Stimulated activated CD4-positive, alpha-beta T cell treated with anti-CD3 and anti-CD28 coated beads, TNF-alpha, amount 100 ng/mL, for 48 hours (primary cell): ENCODE measurements around the gene OAS2.
A peak's percentile ranks its signal among the peaks of the same experiment; 100 is the strongest.

Source experiments
- DNase-seq, 3 donors: peaks; one replicate each; pipeline ENCODE4 v3.0.0-alpha.2; 2020; ENCODE audit warnings: low read depth in 3 of 3

Gene OAS2, protein sequence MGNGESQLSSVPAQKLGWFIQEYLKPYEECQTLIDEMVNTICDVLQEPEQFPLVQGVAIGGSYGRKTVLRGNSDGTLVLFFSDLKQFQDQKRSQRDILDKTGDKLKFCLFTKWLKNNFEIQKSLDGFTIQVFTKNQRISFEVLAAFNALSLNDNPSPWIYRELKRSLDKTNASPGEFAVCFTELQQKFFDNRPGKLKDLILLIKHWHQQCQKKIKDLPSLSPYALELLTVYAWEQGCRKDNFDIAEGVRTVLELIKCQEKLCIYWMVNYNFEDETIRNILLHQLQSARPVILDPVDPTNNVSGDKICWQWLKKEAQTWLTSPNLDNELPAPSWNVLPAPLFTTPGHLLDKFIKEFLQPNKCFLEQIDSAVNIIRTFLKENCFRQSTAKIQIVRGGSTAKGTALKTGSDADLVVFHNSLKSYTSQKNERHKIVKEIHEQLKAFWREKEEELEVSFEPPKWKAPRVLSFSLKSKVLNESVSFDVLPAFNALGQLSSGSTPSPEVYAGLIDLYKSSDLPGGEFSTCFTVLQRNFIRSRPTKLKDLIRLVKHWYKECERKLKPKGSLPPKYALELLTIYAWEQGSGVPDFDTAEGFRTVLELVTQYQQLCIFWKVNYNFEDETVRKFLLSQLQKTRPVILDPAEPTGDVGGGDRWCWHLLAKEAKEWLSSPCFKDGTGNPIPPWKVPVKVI

GRCh38 chr12:112978163-112979040 lies at the start of gene OAS2:
Gene OAS2 (plus strand): TSS chr12:112978519. CDS start chr12:112978609, 90 bp downstream.
- DNase-seq, result peak; percentile 47 to 76 (median 56)

GRCh38 chr12:112928978-112929377 lies 49.3 kb upstream of the OAS2 start:
- no peak for DNase-seq

GRCh38 chr12:112929715-112930114 lies 48.6 kb upstream of the OAS2 start:
- DNase-seq, result no peak

GRCh38 chr12:112930350-112930749 lies 48.0 kb upstream of the OAS2 start:
- no peak for DNase-seq

- DNase-seq, result no peak
Observed at GRCh38 chr12:112932485-112933128, 45.7 kb upstream of the OAS2 start.

GRCh38 chr12:112933129-112933505 lies 45.2 kb upstream of the OAS2 start:
- no peak for DNase-seq

DNA sequence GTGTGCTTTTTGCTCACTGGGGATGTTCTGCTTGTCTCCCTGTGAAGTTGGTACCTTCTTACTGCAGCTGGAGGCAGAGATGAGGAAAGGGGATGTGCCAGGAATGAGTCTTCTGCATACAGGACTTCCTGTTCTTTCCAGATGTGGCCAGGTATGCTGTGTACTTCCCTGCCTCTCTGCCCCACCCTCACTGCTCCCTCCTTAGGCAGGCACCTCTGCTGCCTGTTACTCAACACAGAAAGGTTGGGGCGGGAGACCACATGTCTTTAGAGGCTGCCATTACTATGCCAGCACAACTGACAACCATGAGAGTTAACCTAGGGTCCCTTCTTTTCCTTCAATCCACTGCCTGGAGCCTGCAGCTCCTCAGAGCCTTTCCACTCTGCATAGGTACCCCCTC lies 42.1 kb upstream of the OAS2 start:
- no peak for DNase-seq

GRCh38 chr12:112936927-112937326 lies 41.4 kb upstream of the OAS2 start:
- DNase-seq, result no peak

DNA sequence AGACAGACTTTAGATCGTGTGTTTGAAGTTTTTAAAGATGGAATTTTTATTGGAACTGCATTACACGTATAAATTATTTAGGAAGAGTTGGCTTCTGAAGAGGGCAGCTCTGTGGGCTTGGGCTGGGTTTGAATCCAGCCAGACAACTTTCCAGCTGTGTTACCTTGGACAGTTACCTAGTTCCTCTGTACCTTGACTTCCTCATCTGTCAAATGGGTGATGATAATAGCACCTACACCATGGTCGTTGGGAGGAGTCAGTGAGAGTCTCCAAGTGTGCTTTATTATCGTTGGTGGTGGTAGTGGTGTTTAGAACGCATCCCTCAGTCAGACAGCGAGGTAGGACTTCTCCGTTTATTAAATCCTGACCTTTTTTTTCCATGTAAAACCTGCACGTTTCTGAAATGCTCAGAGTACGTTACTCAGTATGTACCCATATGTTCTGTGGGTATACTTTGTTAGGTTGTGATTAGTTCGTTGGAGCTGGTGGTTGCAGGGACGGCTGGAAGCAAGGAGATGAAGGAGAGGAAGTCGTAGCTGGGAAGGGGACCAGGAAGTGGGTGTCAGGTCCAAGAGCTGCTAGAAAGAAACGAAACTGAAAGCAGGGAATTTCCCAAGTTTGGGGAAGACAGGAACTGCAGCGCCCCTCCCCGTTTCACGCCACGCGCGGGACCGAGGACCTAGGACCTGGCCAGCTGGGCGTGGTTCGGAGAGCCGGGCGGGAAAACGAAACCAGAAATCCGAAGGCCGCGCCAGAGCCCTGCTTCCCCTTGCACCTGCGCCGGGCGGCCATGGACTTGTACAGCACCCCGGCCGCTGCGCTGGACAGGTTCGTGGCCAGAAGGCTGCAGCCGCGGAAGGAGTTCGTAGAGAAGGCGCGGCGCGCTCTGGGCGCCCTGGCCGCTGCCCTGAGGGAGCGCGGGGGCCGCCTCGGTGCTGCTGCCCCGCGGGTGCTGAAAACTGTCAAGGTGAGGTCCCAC lies 40.3 kb upstream of the OAS2 start, which contains the start of gene OAS3:
TSS of gene OAS3 (plus strand) at position 734 of the 979 bp plus-strand sequence. CDS start at position 791, 57 bp downstream.
- DNase-seq, result peak; percentile 25 to 38 (median 32)

- DNase-seq, result no peak
Observed at GRCh38 chr12:112938751-112939150, 39.6 kb upstream of the OAS2 start.

DNA sequence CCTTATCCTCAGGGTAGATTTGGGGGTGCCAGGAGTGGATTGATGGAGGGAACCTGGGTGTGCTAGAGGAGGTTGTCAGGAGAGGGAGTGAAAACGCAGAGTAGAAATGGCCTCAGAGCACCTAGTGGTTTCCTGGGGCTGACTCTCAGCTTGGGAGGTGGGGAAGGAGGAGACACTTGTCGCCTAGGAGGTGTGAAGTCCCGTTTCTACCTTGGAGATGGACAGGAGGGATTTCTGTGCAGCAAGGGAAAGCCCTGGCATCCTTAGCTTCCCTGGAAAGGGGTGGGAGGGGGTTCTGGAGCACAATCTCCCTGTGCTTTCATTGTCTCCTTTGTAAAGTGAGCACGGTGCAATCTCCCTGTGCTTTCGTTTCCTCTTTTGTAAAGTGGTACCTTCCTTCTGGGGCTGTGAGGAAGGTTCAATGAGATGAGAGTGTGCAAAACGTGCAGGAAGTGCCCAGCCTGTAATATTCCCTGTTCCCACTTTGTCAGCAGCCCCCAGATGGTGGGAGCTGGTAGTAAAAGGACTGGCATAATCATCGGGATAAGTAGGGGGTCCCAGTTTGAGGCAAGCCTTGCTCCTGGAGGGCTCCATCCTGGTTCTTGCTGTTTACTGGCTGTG lies 38.4 kb upstream of the OAS2 start:
- no peak for DNase-seq

GRCh38 chr12:112941528-112942335 lies 36.6 kb upstream of the OAS2 start:
- no peak for DNase-seq

DNA sequence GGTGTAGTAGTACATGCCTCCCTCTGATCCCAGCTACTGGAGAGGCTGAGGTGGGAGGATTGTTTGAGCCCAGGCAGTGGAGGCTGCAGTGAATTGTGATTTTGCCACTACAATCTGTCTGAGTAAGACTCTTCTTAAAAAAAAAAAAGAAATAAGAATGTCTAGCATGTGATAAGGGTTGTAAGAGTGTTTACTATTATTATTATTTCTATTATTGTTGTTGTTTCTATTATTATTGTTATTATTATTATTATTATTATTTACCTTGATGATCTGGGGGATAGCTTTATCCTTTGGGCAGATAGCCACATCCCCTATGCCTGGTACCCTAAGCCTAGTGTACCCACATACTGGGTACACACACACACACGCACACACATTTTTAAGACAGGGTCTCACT lies 35.7 kb upstream of the OAS2 start:
- DNase-seq, result no peak

- no peak for DNase-seq
Observed at GRCh38 chr12:112944024-112944690, 34.2 kb upstream of the OAS2 start.

DNA sequence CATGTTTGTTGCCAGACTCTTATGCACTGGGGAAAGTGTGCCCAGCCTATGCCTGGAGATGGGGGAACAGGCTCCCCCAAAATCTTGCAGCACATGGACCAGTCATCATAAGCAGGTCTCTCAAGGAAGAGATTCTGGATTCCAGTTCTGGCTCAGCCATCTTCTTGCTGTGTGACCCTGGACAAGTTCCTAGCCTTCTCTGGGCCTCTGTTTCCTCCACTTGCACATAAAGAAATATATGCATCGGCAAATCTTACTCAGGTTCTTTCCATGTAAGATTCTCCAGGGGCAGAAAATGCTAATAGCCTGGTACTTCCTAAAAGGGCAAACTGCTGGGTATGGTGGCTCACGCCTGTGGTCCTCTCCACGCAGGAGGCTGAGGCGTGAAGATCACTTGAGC lies 32.8 kb upstream of the OAS2 start:
- no peak for DNase-seq

GRCh38 chr12:112946236-112947000 lies 31.9 kb upstream of the OAS2 start:
- no peak for DNase-seq

DNA sequence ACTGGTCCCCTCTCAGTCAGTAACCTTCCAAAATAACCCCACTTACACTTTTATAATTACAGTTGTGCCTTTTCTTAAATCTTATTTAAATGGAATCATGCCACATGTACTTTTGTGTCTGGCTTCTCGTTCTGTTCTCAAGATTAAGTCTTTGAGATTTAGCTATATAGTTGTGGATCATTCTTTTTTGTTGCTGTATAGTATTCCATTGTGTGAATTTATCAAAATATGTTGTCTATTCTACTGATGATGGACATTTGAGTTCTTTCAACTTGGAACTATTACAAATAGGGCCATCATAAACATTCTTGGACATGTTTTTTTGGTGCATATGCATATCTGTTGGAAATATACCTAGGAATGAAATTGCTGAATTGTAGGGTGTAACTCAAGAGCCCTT lies 31.0 kb upstream of the OAS2 start:
- no peak for DNase-seq

DNA sequence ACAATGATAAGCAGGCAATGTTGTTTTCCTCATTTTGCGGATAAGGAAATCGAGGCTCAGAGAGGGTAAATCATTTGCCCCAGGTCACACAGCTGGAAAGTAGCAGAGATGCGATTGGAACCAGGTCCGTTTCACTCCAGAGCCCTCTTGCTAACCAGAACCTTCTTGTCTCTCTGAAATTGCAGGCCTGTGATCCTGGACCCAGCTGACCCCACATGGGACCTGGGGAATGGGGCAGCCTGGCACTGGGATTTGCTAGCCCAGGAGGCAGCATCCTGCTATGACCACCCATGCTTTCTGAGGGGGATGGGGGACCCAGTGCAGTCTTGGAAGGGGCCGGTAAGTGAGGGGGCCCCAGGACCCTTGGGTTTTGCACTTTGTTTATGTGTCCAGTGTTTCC lies 30.6 kb upstream of the OAS2 start:
- DNase-seq, result no peak
